Pons (tissue), 1 donor: ENCODE results near the gene CCDC12.

Experiments
- DNase-seq: peaks from one replicate; pipeline ENCODE4 v3.0.0-alpha.2; 2016; ENCODE audit warnings: low spot score

CCDC12 gene

GRCh38 chr3:47007482-47008233 lies 31.1 kb upstream of the CCDC12 start:
- no peak for DNase-seq

- DNase-seq, result no peak
Observed at GRCh38 chr3:47007001-47007400, 30.5 kb upstream of the CCDC12 start.

- no peak for DNase-seq
Observed at GRCh38 chr3:47006145-47006651, 29.7 kb upstream of the CCDC12 start.

DNA sequence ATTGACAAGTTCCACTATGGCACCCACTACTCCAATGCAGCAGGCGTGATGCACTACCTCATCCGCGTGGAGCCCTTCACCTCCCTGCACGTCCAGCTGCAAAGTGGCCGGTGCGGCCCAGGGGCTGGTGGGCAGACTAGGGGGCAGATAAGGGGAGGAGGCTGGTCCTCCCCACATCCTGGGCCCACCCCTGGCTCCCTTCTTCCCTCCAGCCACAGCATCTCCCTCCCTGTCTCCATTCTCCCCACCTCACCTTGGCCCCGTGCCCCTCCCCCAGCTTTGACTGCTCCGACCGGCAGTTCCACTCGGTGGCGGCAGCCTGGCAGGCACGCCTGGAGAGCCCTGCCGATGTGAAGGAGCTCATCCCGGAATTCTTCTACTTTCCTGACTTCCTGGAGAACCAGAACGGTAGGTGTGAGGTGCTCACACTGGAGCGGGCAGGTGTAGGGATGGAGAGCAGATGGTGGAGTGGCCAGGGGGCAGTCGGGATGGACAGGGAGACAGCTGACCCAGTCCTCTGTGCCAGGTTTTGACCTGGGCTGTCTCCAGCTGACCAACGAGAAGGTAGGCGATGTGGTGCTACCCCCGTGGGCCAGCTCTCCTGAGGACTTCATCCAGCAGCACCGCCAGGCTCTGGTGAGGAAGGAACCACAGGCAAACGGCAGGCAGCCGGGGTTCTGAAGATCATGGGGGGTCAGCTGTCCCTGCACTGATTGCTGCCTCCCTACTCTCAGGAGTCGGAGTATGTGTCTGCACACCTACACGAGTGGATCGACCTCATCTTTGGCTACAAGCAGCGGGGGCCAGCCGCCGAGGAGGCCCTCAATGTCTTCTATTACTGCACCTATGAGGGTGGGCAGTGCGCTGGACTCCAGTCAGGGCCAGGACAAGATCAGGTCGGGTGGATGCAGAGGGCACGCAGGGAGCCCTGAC lies 28.9 kb upstream of the CCDC12 start:
- no peak for DNase-seq

DNA sequence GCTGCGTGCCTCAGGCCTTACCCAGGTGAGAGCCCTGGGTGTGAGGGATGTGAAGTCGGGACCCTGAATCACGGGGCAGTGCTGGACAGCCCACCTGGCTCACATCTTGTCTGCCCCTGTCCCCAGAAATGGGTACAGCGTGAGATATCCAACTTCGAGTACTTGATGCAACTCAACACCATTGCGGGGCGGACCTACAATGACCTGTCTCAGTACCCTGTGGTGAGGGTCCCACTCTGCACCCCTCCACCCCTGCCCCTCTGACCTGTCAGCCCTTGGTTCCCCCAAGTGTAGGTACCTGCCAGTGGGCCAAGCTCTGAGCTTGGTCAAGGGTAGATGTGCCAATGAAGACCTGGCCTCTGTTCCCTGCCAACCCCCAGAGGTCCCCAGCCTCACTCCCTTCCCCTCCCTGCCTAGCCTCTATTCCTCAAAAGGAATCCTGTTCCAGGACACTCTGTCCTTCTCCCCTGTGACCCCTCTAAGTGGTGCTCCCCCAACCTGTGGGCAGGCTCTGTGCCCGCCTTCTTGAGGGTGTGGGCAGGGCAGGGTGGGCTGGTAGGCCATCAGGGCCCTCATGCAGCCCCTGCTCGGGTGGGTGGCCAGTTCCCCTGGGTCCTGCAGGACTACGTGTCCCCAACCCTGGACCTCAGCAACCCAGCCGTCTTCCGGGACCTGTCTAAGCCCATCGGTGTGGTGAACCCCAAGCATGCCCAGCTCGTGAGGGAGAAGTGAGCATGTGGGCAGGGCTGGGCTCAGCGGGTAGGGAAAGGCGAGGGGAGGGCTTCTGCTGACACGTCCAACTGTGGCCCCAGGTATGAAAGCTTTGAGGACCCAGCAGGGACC lies 28.0 kb upstream of the CCDC12 start:
- no peak for DNase-seq

- DNase-seq, result no peak
Observed at GRCh38 chr3:47003461-47004368, 27.2 kb upstream of the CCDC12 start.

DNA sequence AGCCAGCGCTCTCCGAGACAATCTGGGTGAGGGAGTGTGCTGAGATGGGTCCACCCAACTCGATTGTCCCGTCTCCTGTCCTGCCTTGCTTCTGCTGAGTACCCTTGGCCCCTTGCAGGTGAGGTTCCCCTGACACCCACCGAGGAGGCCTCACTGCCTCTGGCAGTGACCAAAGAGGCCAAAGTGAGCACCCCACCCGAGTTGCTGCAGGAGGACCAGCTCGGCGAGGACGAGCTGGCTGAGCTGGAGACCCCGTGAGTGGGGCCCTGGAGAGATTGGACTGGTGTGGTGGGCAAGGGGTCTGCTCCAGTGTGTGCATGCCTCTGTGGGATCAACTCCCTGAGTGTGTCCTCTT lies 26.5 kb upstream of the CCDC12 start:
- no peak for DNase-seq

GRCh38 chr3:47002171-47003055 lies 25.9 kb upstream of the CCDC12 start:
- no peak for DNase-seq

GRCh38 chr3:47001731-47002170 lies 25.2 kb upstream of the CCDC12 start:
- DNase-seq, result no peak

DNA sequence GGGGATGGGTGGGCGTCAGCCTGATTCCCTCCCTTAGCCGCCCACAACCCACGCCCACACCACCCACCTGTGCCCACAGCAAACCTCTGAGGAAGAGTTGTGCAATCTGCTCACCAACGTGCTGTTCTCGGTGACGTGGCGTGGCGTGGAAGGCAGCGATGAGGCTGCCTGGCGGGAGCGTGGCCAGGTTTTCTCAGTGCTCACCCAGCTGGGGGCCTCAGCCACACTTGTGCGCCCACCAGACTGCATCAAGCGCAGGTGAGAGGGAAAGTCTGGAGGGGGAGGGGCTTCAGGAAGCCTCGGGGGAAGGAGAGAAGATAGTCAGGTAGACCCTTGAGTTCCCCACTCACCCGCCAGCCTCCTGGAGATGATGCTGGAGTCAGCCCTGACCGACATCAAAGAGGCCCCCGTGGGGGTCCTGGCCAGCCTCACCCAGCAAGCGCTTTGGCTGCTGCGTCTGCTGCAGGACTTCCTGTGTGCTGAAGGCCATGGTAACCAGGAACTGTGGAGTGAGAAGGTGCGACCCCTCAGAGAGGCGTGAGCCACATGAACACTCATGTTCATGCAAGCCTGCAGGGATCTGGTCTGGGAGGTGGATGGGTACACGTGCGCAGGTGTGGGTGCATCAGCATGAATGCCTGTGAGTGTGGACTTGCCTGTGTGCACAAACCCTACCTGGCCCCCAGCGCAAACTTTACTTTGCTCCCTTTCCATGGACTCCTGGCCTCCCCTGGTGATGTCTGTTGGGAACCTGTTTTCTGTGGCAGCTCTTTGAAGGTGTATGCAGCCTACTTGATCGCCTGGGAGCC lies 24.6 kb upstream of the CCDC12 start:
- no peak for DNase-seq

- DNase-seq, result no peak
Observed at GRCh38 chr3:47000198-47000815, 23.8 kb upstream of the CCDC12 start.

DNA sequence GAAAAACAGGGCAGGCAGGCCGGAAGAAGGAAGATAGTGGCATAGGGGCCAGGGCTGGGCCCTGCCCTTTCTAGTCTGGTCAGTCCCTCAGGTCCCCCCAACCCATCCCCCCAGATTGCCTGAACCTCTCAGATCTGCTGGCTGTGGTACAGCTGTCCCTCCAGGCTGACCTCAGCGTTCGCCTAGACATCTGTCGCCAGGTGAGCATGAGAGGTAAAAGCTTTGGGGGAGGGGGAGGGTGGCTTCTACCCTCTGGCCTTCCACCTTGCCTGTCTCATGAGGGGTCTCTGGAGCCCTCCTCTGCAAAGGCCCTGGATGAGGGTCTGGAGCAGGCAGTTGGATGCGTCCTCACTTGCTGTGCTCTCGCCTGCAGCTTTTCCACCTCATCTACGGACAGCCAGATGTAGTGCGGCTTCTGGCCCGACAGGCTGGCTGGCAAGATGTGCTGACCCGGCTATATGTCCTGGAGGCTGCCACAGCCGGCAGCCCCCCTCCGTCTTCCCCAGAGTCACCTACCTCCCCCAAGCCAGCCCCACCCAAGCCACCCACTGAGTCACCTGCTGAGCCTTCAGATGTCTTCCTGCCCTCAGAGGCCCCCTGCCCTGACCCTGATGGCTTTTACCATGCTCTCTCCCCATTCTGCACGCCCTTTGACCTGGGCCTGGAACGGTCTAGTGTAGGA lies 23.1 kb upstream of the CCDC12 start:
- no peak for DNase-seq

GRCh38 chr3:46998852-46999515 lies 22.4 kb upstream of the CCDC12 start:
- DNase-seq, result no peak

GRCh38 chr3:46998121-46998851 lies 21.7 kb upstream of the CCDC12 start:
- no peak for DNase-seq

GRCh38 chr3:46997453-46998091 lies 21.0 kb upstream of the CCDC12 start:
- no peak for DNase-seq
